CD4-positive, alpha-beta T cell treated with Interleukin-4 for 4 hours (primary cell): ENCODE measurements around the gene CFDP1.

Source experiments
- DNase-seq: peaks from one replicate; pipeline ENCODE4 v3.0.0-alpha.2; 2020

CFDP1 gene

GRCh38 chr16:75402159-75402820 is 31.0 kb downstream of the CFDP1 start:
- DNase-seq: no peak

GRCh38 chr16:75401691-75402090 is 31.6 kb downstream of the CFDP1 start:
- no peak for DNase-seq

GRCh38 chr16:75398333-75398732 is 35.0 kb downstream of the CFDP1 start:
- DNase-seq: no peak

- no peak for DNase-seq
Measured at GRCh38 chr16:75394941-75395340, 38.4 kb downstream of the CFDP1 start.

- DNase-seq: no peak
Measured at GRCh38 chr16:75392906-75393305, 40.4 kb downstream of the CFDP1 start.

DNA sequence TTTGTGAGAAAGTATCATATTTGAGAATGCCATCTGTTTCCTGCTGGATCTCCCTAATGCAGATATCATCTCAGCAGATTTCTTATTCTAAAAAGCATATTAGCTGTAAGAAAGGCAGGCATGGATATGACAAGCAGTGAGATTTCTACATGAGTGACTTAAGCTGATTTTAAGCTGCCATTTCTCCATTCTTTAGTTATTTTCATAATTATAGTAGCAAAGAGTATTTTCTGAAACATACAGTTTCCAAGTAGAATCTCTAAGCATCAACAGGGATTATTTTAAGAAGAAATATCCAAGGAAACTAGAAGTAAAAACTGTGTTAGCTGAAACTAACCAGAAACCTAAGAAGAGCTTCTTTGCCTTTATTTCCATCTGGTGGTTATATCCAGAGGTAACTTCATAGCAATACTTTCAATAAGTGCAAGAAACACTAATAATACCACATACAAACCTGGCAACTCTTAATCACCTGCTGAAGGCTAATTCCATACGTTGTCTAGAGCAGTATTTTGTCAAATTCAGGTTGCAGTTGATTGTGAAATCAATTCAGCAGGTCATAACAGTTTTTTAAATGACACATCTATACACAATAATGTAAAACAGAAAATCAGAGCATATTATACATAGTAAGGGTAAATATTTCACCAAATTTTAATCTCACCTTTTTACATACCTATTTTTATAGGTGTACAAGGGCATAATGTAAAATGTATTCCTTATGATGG is 42.2 kb downstream of the CFDP1 start:
- no peak for DNase-seq

DNA sequence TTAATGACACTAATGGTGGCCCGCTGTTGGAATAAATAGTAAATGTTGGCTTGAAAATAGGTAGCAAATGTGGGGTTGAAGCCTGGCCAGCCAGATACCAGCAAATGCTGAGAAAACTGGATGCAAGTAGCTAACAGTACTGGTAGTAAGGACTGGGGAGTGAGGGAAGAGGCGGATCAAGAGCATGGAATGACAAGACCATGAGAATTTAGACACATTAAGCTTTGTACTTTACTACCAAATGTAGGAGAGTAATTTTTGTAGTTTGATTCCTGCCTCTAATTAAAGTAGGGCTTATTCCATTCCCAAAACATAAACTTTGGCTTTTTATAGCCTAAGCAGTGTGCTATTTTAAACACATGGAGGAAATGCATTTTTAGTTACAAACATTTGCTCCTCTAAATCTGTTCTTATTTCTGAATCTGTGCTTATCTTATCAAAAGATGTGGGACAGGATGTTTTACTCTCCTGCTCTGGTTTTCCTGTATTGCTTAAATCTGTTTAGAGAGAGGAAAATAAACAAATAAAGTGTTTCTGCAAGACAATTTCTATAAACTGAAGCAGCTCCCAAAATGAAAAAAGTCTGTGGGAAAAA is 44.1 kb downstream of the CFDP1 start:
- no peak for DNase-seq

DNA sequence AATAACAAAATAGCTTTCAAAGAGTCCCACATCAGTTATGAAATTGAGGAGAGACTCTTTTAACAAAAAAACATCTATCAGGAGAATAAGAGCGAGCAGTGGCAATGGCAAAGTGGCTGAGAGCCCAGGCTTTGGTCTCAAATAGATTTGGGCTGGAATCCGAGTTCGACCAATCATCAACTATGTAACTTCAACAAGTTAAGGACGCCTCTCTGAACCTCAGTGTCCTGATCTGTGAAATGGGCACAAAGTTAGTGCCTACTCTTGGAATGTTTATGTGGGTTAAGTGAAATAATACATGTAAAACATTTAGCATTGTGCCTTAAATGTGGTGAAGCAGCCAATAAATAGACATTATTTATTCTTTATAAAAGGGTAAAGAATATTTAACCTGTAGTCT is 45.4 kb downstream of the CFDP1 start:
- no peak for DNase-seq

GRCh38 chr16:75385507-75386152 is 47.7 kb downstream of the CFDP1 start:
- DNase-seq: peak; percentile 64

- no peak for DNase-seq
Measured at GRCh38 chr16:75383141-75383540, 50.2 kb downstream of the CFDP1 start.

GRCh38 chr16:75382611-75383010 is 50.7 kb downstream of the CFDP1 start:
- DNase-seq: no peak

DNA sequence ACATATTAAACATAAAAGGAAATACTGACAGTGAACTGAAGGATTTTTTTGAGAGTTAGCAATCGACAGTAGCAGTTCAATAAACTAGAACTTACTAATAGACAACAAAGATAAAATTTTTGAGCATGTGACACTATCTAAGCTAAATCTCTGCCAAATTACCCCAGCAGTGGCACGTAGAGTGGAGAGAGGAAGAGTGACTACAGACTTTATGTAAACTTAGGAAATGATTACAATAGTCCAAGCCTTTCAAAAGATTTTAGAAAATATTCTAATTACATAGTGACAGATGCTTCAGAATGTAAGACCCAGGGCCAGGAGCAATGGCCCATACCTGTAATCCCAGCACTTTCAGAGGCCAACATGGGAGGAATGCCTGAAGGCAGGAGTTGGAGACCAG is 52.4 kb downstream of the CFDP1 start:
- DNase-seq: peak; percentile 27

DNA sequence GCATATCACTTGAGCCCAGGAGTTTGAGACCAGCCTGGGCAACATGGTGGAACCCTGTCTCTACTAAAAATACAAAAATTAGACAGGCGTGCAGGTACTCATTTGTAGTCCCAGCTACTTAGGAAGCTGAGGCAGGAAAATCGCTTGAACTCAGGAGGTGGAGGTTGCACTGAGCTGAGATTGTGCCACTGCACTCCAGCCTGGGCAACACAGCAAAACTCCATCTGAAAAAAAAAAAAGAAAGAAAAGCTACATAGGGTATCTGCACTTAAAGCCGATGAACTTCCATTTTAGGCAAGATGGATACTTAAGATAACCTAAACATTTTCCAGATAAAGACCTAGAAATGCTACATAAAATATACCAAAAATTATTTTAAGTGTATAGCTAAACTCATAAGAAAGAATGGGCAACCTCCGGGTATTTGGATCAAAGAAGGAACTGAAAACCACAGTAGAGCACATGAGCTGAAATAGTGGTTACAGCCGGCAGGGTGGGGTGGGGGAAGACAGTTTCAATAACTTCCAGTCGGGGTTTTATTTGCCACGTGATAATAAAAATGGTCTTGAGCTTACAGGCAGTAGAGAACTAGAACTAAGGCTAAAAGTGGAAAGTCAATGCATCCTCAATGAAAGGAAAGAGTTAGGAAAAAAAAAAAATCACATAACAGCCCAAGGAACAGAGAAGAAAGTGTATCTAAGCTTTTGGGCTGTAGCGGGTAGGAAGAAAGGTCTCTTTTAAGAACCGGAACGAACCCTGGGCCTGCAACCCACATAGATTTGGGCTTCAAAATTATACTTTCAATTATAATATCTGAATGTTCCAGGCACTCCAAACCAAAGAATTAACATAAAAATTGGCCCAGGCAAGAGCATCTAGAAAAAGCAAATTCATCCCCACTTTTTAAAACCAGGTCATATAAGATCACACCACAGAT is 53.1 kb downstream of the CFDP1 start:
- peak; percentile 60 for DNase-seq

DNA sequence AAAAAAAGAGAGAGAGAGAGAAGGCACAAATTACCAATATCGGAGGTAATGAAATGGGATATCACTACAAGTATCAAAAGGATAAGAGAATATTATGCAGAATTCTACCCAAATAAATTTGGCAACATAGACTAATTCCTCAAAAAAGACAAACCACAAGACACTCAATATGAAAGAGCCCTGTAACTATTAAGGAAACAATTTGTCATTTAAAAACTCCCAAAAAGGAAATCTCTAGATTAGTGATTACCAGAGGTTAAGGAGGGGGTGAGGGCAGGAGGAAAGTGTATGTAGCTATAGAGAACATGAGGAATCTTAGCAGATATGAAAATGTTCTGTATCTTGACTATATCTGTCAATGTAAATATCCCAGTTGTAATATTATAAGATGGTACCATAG is 54.0 kb downstream of the CFDP1 start:
- DNase-seq: no peak

- no peak for DNase-seq
Measured at GRCh38 chr16:75378616-75379015, 54.7 kb downstream of the CFDP1 start.

GRCh38 chr16:75377729-75378386 is 55.4 kb downstream of the CFDP1 start:
- no peak for DNase-seq

DNA sequence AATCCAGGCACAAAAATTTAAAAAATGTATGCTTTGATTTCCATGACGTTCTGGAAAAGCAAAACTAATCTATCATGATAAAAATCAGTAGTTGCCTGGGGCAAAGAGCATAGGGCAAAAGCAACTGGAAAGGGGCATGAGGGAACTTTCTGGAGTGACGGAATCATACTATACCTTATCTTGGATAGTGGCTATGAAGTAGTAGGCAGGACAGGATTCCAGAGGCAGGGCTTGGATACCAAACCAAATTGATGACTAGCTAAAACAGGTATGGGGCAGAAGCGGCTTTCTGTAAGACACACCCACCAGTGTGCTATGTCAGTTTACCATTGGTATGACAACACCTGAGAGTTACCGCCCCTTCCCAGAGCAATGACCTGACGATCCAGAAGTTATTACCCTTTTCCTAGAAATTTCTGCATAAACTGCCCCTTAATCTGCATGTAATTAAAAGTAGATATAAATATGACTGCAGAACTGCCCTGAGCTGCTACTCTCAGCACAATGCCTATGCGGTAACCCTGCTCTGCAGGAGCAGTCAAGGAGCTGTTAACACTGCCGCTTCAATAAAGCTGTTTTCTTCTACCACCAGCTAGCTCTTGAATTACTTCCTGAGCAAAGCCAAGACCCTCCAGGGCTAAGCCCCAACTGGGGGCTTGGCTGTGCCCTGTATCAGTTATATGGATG is 56.7 kb downstream of the CFDP1 start:
- DNase-seq: no peak

DNA sequence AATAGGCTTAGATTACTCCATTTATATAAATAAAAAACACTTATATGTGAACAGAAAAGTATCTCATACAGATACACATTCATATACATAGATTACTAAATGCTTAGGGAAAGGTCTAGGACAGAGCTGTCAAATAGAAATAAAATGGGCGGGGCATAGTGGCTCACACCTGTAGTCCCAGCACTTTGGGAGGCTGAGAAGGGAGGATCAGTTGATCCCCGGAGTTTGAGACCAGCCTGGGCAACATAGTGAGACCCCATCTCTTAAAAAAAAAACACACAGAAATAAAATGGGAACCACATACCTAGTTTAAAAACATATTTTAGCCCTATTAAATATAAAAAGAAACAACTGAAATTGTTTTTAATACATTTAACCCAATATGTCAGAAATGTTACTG is 58.9 kb downstream of the CFDP1 start:
- DNase-seq: no peak

DNA sequence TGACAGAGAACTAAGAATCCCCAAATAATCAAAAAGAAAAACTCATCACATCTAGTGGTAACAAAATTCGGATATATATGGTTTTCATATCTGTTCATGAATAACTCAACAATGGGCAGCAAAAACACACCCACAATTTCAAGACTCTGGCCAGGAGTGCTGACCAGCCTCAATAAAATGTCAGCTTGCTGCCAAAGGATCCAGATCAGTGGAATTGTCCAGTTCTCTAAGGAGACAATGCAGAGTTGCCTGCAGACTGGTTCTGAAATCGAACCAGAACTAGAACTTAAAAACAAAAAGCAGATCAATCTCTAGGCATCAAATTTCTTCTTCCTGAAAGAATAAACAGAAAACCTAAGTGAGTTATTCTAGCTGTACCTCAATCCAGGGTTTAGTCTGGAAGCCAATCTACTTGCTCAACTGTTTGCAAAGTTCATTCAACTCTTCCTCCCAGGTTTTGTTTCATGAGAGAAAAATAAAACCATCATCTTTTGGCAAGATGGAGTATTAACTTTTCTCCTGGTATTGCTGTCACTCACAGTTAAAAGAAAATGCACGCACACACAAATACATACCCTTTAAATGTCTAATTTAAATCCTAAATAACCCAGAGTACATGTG is 61.0 kb downstream of the CFDP1 start:
- DNase-seq: no peak

DNA sequence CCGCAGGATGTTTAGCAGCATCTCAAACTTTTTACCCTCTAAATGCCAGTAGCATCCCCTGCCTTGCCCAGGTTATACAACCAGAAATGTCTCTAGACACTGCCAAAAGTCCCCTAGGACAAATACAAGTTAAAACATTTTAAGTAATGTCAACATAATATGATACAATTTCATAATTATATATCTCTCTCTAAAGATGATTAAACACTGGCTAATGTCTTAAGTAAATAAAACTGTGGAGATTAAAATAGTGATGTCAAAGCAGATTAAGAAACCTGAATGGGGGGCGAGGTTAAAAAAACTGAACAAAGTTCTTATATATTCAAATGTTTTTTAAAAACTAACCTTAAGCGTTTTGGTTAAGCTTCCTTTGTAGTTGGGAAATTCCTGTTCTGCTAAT is 62.1 kb downstream of the CFDP1 start:
- DNase-seq: no peak

- DNase-seq: no peak
Measured at GRCh38 chr16:75364286-75364791, 69.0 kb downstream of the CFDP1 start.
